Spleen (tissue), 7 donors: ENCODE data around the gene HILPDA.

Source experiments
- CTCF ChIP-seq, 11 experiments: fragments of 200-600 bp in 7 of 11; fragments of 450-650 bp in 4 of 11; sonication (generic) in 4 of 11; IDR thresholded peaks in 8 of 11; conservative IDR thresholded peaks in 3 of 11; 1 replicate in 7 of 11; 2 replicates in 4 of 11; pipeline versions ENCODE4 v1.4.0 to v1.8.0; 2016 to 2021; ENCODE audit warnings: antibody characterized with exemption in 11 of 11, inconsistent platforms in 4 of 11, mild to moderate bottlenecking in 1 of 11
- POLR2A ChIP-seq, 3 donors: fragments of 450-650 bp; IDR thresholded peaks; one replicate each; pipeline ENCODE4 v1.5.1; 2017; ENCODE audit warnings: antibody characterized with exemption in 3 of 3, mild to moderate bottlenecking in 1 of 3
- POLR2AphosphoS5 ChIP-seq, 3 donors: sonication (generic); formaldehyde crosslinking; IDR thresholded peaks; one replicate each; pipeline ENCODE4 v1.5.1; 2017; ENCODE audit warnings: antibody characterized with exemption in 3 of 3
- donor health status: DM: no; HTN: no; CAD: no; lungs with moderate emphysema.
- donor health status: DM: no; HTN: no; CAD: no.
- donor health status: DM: no; HTN: no; CAD: no.

DNA sequence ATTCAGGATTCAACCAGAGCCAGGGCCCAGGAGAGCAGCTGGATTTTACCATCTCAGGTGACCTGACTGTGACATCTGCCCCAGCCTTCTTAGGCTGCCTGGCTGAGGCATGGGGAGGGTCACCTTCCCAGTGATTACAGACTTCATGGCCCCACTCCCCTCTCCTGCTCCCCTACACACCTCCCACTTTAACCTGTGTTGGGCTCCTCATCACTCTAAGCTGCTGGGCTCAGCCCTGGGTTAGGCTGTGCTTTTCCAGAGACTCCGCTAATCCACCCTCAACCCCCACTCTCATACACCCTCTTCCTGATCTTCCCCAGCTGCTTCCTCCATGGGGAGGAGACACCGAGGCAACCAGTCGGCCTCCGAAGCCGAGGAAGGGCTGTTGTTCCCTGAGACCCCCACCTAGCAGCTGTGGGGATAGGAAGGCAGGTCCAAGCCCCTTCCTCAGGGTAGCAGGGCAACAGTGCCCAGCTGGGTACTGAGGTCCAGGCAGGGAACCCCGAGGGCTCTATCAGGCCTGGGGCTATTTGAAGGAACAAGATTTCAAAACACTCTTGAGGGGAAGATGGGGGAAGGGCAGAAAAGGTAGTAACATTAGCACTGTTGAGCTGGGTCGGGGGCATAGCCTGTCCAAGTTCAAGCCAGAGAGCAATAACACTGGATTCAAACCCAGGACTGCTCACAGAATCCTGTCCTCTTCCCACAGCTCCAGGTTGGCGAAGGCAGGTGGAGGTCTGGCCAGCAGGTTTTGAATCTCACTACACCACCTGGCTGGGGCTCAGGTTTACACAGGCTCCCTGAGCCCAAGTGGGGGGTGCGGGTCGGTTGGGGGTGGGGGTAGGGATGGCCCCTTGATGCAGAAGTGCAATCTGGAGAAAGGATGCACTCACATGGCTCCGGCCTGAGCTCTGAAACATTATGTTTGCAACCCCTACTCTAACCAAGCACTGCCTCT lies 47.6 kb upstream of the HILPDA start:
- TF ChIP-seq CTCF (IDR thresholded peaks at IDR 0.05 in 8 of 11, conservative IDR thresholded peaks at IDR 0.05 in 3 of 11) (no peak), POLR2A (IDR thresholded peaks at IDR 0.05) (no peak), POLR2AphosphoS5 (IDR thresholded peaks at IDR 0.05) (peak in 2 of 3 donors; percentile 57 to 64)
